PC-3 (cell line): ENCODE measurements around the gene FFAR1.

Source experiments
- EZH2 ChIP-seq: fragments of 300-600 bp; sonication (generic); IDR thresholded peaks from one replicate; pipeline ENCODE4 v1.6.1; 2017; ENCODE audit warnings: antibody characterized with exemption, mild to moderate bottlenecking, low read length; ENCODE audit not compliant: unreplicated experiment
- TF ChIP-seq, protein P1 (sequence below): fragments of 300-600 bp; sonication (generic); conservative IDR thresholded peaks from 2 replicates; pipeline ENCODE4 v1.5.1; 2017; ENCODE audit warnings: antibody characterized with exemption, low read depth, mild to moderate bottlenecking, low read length

DNA sequence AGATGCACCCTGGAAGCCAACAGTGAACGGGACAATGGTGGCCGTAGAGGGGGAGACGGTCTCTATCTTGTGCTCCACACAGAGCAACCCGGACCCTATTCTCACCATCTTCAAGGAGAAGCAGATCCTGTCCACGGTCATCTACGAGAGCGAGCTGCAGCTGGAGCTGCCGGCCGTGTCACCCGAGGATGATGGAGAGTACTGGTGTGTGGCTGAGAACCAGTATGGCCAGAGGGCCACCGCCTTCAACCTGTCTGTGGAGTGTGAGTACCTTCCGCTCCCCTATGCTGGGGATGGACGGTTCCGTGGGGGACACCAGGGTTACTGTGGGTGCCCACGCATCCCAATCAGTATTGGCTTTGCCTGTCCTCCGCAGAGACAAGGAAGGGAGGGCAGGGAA is 45.3 kb upstream of the FFAR1 start:
- TF ChIP-seq, protein P1, sequence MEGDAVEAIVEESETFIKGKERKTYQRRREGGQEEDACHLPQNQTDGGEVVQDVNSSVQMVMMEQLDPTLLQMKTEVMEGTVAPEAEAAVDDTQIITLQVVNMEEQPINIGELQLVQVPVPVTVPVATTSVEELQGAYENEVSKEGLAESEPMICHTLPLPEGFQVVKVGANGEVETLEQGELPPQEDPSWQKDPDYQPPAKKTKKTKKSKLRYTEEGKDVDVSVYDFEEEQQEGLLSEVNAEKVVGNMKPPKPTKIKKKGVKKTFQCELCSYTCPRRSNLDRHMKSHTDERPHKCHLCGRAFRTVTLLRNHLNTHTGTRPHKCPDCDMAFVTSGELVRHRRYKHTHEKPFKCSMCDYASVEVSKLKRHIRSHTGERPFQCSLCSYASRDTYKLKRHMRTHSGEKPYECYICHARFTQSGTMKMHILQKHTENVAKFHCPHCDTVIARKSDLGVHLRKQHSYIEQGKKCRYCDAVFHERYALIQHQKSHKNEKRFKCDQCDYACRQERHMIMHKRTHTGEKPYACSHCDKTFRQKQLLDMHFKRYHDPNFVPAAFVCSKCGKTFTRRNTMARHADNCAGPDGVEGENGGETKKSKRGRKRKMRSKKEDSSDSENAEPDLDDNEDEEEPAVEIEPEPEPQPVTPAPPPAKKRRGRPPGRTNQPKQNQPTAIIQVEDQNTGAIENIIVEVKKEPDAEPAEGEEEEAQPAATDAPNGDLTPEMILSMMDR: no peak
- no peak for TF ChIP-seq EZH2
